ENCODE measurements around the gene CGB8. TPM values are rescaled to one million over a fixed set of nuclear protein-coding genes. Genes with fewer than 3 reads are reported as not detected.

The CGB8 gene
- total and polyA plus RNA-seq, 2 experiments from 2014 or later, result not detected

GRCh38 chr19:49010453-49010852 is 38.5 kb downstream of the CGB8 start:
- Mint-ChIP-seq H3K27ac (peak overlapping the region; percentile 29; the same call in 1 of the 2 replicates), H3K9me3 (no peaks in the 10 kb centered on the region; the same call in 2 of the 3 replicates), H3K4me3 (no peak overlapping the region), H3K27me3 (ENCODE audit: insufficient read depth, low read depth, poor library complexity) (peaks cover 7% of the 10 kb centered on the region), H3K4me1 (no peaks in the 10 kb centered on the region), H3K36me3 (ENCODE audit: low read depth) (peaks cover 74% of the 10 kb centered on the region)
- no peak overlapping the region for H3K27ac ChIP-seq (ENCODE audit: low read depth)
- no peaks in the 10 kb centered on the region for H3K27me3 ChIP-seq (ENCODE audit: insufficient read depth)
- ATAC-seq (no peak), DNase-seq (ENCODE audit: low spot score) (no peak)
- H3K9me2 ChIP-seq (ENCODE audit: insufficient read depth), result no peaks in the 10 kb centered on the region
- peaks cover 10% of the 10 kb centered on the region for H3K36me3 ChIP-seq (ENCODE audit: insufficient read depth)
- H2AFZ ChIP-seq, result no peak overlapping the region
- H3K79me2 ChIP-seq (replicated peaks; ENCODE audit: insufficient read depth), result no peaks in the 10 kb centered on the region
- no peaks in the 10 kb centered on the region; the same call in 1 of the 2 replicates for H4K20me1 ChIP-seq (replicated peaks; ENCODE audit: insufficient read depth)
- no peak overlapping the region for H3K4me3 ChIP-seq
- TF ChIP-seq, protein P1, sequence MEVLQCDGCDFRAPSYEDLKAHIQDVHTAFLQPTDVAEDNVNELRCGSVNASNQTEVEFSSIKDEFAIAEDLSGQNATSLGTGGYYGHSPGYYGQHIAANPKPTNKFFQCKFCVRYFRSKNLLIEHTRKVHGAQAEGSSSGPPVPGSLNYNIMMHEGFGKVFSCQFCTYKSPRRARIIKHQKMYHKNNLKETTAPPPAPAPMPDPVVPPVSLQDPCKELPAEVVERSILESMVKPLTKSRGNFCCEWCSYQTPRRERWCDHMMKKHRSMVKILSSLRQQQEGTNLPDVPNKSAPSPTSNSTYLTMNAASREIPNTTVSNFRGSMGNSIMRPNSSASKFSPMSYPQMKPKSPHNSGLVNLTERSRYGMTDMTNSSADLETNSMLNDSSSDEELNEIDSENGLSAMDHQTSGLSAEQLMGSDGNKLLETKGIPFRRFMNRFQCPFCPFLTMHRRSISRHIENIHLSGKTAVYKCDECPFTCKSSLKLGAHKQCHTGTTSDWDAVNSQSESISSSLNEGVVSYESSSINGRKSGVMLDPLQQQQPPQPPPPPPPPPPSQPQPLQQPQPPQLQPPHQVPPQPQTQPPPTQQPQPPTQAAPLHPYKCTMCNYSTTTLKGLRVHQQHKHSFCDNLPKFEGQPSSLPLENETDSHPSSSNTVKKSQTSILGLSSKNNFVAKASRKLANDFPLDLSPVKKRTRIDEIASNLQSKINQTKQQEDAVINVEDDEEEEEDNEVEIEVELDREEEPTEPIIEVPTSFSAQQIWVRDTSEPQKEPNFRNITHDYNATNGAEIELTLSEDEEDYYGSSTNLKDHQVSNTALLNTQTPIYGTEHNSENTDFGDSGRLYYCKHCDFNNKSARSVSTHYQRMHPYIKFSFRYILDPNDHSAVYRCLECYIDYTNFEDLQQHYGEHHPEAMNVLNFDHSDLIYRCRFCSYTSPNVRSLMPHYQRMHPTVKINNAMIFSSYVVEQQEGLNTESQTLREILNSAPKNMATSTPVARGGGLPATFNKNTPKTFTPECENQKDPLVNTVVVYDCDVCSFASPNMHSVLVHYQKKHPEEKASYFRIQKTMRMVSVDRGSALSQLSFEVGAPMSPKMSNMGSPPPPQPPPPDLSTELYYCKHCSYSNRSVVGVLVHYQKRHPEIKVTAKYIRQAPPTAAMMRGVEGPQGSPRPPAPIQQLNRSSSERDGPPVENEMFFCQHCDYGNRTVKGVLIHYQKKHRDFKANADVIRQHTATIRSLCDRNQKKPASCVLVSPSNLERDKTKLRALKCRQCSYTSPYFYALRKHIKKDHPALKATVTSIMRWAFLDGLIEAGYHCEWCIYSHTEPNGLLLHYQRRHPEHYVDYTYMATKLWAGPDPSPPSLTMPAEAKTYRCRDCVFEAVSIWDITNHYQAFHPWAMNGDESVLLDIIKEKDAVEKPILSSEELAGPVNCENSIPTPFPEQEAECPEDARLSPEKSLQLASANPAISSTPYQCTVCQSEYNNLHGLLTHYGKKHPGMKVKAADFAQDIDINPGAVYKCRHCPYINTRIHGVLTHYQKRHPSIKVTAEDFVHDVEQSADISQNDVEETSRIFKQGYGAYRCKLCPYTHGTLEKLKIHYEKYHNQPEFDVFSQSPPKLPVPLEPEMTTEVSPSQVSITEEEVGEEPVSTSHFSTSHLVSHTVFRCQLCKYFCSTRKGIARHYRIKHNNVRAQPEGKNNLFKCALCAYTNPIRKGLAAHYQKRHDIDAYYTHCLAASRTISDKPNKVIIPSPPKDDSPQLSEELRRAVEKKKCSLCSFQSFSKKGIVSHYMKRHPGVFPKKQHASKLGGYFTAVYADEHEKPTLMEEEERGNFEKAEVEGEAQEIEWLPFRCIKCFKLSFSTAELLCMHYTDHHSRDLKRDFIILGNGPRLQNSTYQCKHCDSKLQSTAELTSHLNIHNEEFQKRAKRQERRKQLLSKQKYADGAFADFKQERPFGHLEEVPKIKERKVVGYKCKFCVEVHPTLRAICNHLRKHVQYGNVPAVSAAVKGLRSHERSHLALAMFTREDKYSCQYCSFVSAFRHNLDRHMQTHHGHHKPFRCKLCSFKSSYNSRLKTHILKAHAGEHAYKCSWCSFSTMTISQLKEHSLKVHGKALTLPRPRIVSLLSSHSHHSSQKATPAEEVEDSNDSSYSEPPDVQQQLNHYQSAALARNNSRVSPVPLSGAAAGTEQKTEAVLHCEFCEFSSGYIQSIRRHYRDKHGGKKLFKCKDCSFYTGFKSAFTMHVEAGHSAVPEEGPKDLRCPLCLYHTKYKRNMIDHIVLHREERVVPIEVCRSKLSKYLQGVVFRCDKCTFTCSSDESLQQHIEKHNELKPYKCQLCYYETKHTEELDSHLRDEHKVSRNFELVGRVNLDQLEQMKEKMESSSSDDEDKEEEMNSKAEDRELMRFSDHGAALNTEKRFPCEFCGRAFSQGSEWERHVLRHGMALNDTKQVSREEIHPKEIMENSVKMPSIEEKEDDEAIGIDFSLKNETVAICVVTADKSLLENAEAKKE (CRISPR knock-in tag; IDR thresholded peaks at IDR 0.05), result no peak
- no peak for TF ChIP-seq POLR2AphosphoS5 (IDR thresholded peaks at IDR 0.05; ENCODE audit: low read depth)
- TF ChIP-seq NANOG (IDR thresholded peaks at IDR 0.05; ENCODE audit: borderline replicate concordance), result no peak
- TF ChIP-seq ZNF114 (CRISPR knock-in tag; IDR thresholded peaks at IDR 0.05), result no peak
- TF ChIP-seq ETS1 (IDR thresholded peaks at IDR 0.05), result no peak
- no peak for TF ChIP-seq CTCF (conservative IDR thresholded peaks at IDR 0.05; ENCODE audit: low read depth in 2 of 2)
- TF ChIP-seq ZNF331 (CRISPR knock-in tag; IDR thresholded peaks at IDR 0.05; ENCODE audit: low read depth), result no peak
- TF ChIP-seq EZH2 (IDR thresholded peaks at IDR 0.05; ENCODE audit: low read depth, unreplicated experiment), result no peak
- no peak for TF ChIP-seq EZH2phosphoT487 (IDR thresholded peaks at IDR 0.05; ENCODE audit: unreplicated experiment)
- no peak for TF ChIP-seq CREB1 (CRISPR knock-in tag; IDR thresholded peaks at IDR 0.05; ENCODE audit: low read depth)
- TF ChIP-seq STAT1 (IDR thresholded peaks at IDR 0.05; ENCODE audit: unreplicated experiment), result no peak
- H3K4me1 ChIP-seq (ENCODE audit: insufficient read depth), result no peaks in the 10 kb centered on the region
- H3F3A ChIP-seq (replicated peaks; ENCODE audit: low read depth), result no peaks in the 10 kb centered on the region
- no peak overlapping the region for H3K4me2 ChIP-seq
